ENCODE measurements around the gene VSIR. TPM values are rescaled to one million over a fixed set of nuclear protein-coding genes. Genes with fewer than 3 reads are reported as not detected.

The VSIR gene
- total RNA-seq, 2 donors from 2014 or later = 36.1 to 56.0 TPM

- H3K36me3 ChIP-seq = no peaks in the 10 kb centered on the region
- H3K9me3 ChIP-seq = peaks cover 0 to 6% of the 10 kb centered on the region in 2 donors
- no peaks in the 10 kb centered on the region for H3K27me3 ChIP-seq
- no peak for DNase-seq (ENCODE audit: low spot score)
- H3K4me3 ChIP-seq = no peak overlapping the region
- peaks cover 0 to 37% of the 10 kb centered on the region in 2 donors for H3K4me1 ChIP-seq
- no peak overlapping the region for H3K27ac ChIP-seq
- no peak for TF ChIP-seq CTCF (IDR thresholded peaks at IDR 0.05)
These were observed 33.9 kb downstream of the VSIR start for GRCh38 chr10:71739358-71739900.

GRCh38 chr10:71737834-71738197 lies 35.5 kb downstream of the VSIR start:
- H3K36me3 ChIP-seq = no peaks in the 10 kb centered on the region
- H3K4me3 ChIP-seq = no peak overlapping the region
- H3K4me1 ChIP-seq = peaks cover 0 to 37% of the 10 kb centered on the region in 2 donors
- no peaks in the 10 kb centered on the region for H3K27me3 ChIP-seq
- DNase-seq (ENCODE audit: low spot score) = no peak
- no peak for TF ChIP-seq CTCF (IDR thresholded peaks at IDR 0.05)
- H3K27ac ChIP-seq = no peak overlapping the region
- peaks cover 0 to 6% of the 10 kb centered on the region in 2 donors for H3K9me3 ChIP-seq

- Histone ChIP-seq H3K4me3 (no peak overlapping the region), H3K27ac (no peak overlapping the region)
These were observed 36.1 kb downstream of the VSIR start for GRCh38 chr10:71737001-71737833.

GRCh38 chr10:71736570-71736952 lies 36.8 kb downstream of the VSIR start:
- TF ChIP-seq CTCF (IDR thresholded peaks at IDR 0.05) = no peak
- DNase-seq (ENCODE audit: low spot score) = no peak
- Histone ChIP-seq H3K27me3 (no peaks in the 10 kb centered on the region), H3K27ac (no peak overlapping the region), H3K9me3 (no peaks in the 10 kb centered on the region), H3K36me3 (no peaks in the 10 kb centered on the region), H3K4me1 (peaks cover 0 to 37% of the 10 kb centered on the region in 2 donors), H3K4me3 (no peak overlapping the region)

More at GRCh38 chr10:71737001-71737833, 36.1 kb downstream of the VSIR start:
- Histone ChIP-seq H3K27me3 (no peaks in the 10 kb centered on the region), H3K9me3 (no peaks in the 10 kb centered on the region), H3K36me3 (no peaks in the 10 kb centered on the region), H3K4me1 (peaks cover 0 to 37% of the 10 kb centered on the region in 2 donors)
- no peak for DNase-seq (ENCODE audit: low spot score)
- no peak for TF ChIP-seq CTCF (IDR thresholded peaks at IDR 0.05)

GRCh38 chr10:71735709-71736569 lies 37.4 kb downstream of the VSIR start:
- no peaks in the 10 kb centered on the region for H3K36me3 ChIP-seq
- H3K27ac ChIP-seq = peak overlapping the region in 1 of 2 donors; percentile 31
- no peak for TF ChIP-seq CTCF (IDR thresholded peaks at IDR 0.05)
- no peaks in the 10 kb centered on the region for H3K9me3 ChIP-seq
- no peak overlapping the region for H3K4me3 ChIP-seq
- H3K4me1 ChIP-seq = peaks cover 0 to 37% of the 10 kb centered on the region in 2 donors
- DNase-seq (ENCODE audit: low spot score) = no peak
- no peaks in the 10 kb centered on the region for H3K27me3 ChIP-seq

All from right atrium auricular region (tissue), 2 donors.